Measurements from ENCODE around the gene DNER.

DNA sequence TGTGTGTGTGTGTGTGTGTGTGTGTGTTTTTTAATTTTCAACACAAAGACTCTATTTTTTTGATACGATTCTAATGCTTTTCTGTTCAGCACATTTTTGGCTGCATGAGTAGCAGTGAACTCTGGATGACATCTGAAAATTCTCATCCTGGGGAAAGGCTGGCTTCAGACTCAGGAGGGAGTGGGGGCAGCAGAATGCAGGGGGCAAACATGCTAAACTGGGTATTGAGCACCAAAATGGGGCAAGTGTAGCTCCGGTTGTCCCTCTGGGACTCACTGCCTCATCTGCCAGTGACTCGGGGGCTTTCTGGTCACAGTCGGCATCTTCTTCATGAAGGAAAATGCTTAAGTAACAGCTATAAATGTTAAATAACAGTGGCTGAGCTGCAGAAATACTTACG lies 326.5 kb downstream of the DNER start:
- TF ChIP-seq POLR2A (IDR thresholded peaks at IDR 0.05), result no peak
- TF ChIP-seq, protein P1, sequence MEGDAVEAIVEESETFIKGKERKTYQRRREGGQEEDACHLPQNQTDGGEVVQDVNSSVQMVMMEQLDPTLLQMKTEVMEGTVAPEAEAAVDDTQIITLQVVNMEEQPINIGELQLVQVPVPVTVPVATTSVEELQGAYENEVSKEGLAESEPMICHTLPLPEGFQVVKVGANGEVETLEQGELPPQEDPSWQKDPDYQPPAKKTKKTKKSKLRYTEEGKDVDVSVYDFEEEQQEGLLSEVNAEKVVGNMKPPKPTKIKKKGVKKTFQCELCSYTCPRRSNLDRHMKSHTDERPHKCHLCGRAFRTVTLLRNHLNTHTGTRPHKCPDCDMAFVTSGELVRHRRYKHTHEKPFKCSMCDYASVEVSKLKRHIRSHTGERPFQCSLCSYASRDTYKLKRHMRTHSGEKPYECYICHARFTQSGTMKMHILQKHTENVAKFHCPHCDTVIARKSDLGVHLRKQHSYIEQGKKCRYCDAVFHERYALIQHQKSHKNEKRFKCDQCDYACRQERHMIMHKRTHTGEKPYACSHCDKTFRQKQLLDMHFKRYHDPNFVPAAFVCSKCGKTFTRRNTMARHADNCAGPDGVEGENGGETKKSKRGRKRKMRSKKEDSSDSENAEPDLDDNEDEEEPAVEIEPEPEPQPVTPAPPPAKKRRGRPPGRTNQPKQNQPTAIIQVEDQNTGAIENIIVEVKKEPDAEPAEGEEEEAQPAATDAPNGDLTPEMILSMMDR (IDR thresholded peaks at IDR 0.05), result no peak
